ENCODE results near the gene SEC63. TPM values are rescaled to one million over a fixed set of nuclear protein-coding genes. Genes with fewer than 3 reads are reported as not detected.
"Not testable (repeated sequence)": the region's sequence is repeated elsewhere in the genome, so short reads cannot be mapped to it uniquely, and the experiment has no call there.

The SEC63 gene
- total RNA-seq, 4 donors from 2014 or later: 24.6 to 50.3 (median 28.5) TPM

GRCh38 chr6:107942142-107942541 lies 15.9 kb downstream of the SEC63 start:
- Histone ChIP-seq H3K36me3 (no peaks in the 10 kb centered on the region), H3K27me3 (no peaks in the 10 kb centered on the region), H3K4me1 (peaks cover 0 to 35% (median 10%) of the 10 kb centered on the region in 4 donors), H3K27ac (no peak overlapping the region), H3K9me3 (no peaks in the 10 kb centered on the region), H3K4me3 (no peak overlapping the region)
- WGBS, 2 donors (ENCODE audit: low coverage in 1 of 2): 46 to 54% methylated on average over 3 to 4 of the region's 4 CpGs
- TF ChIP-seq POLR2A (IDR thresholded peaks at IDR 0.05) (no peak), POLR2AphosphoS5 (IDR thresholded peaks at IDR 0.05) (no peak), EP300 (IDR thresholded peaks at IDR 0.05; ENCODE audit: low read depth) (no peak), CTCF (IDR thresholded peaks at IDR 0.05) (no peak)
- in situ Hi-C loops (cut with MboI; ENCODE audit: low pct_ligation_motif_present in 1 of 4, low pct_unique_long_range_greater_than_20kb in 1 of 4, low sequenced_read_pairs in 3 of 4) (no loop called here), intact Hi-C loops (cut with DNase I; ENCODE audit: low total_unique reads) (no loop called here)
- no peak for DNase-seq

- Histone ChIP-seq H3K27me3 (no peaks in the 10 kb centered on the region), H3K36me3 (no peaks in the 10 kb centered on the region), H3K4me3 (no peak overlapping the region), H3K4me1 (peaks cover 0 to 35% (median 10%) of the 10 kb centered on the region in 4 donors), H3K27ac (no peak overlapping the region), H3K9me3 (no peaks in the 10 kb centered on the region)
- in situ Hi-C loops (cut with MboI; ENCODE audit: low pct_ligation_motif_present in 1 of 4, low pct_unique_long_range_greater_than_20kb in 1 of 4, low sequenced_read_pairs in 3 of 4): no loop called here
- TF ChIP-seq POLR2A (IDR thresholded peaks at IDR 0.05) (no peak), POLR2AphosphoS5 (IDR thresholded peaks at IDR 0.05) (no peak), EP300 (IDR thresholded peaks at IDR 0.05; ENCODE audit: low read depth) (no peak), CTCF (IDR thresholded peaks at IDR 0.05) (no peak)
- 81 to 84% methylated on average over 5 to 6 of the region's 6 CpGs for WGBS, 2 donors (ENCODE audit: low coverage in 1 of 2)
- no peak for DNase-seq
- intact Hi-C loops (cut with DNase I; ENCODE audit: low total_unique reads): no loop called here
These were observed 16.4 kb downstream of the SEC63 start for GRCh38 chr6:107941627-107942026.

- TF ChIP-seq POLR2AphosphoS5 (IDR thresholded peaks at IDR 0.05) (no peak), CTCF (IDR thresholded peaks at IDR 0.05) (no peak), EP300 (IDR thresholded peaks at IDR 0.05; ENCODE audit: low read depth) (no peak), POLR2A (IDR thresholded peaks at IDR 0.05) (no peak)
- Histone ChIP-seq H3K27ac (no peak overlapping the region), H3K27me3 (no peaks in the 10 kb centered on the region), H3K9me3 (no peaks in the 10 kb centered on the region), H3K36me3 (no peaks in the 10 kb centered on the region), H3K4me1 (peaks cover 0 to 37% (median 10%) of the 10 kb centered on the region in 4 donors), H3K4me3 (no peak overlapping the region)
- DNase-seq: no peak
- in situ Hi-C loops (cut with MboI; ENCODE audit: low pct_ligation_motif_present in 1 of 4, low pct_unique_long_range_greater_than_20kb in 1 of 4, low sequenced_read_pairs in 3 of 4) (no loop called here), intact Hi-C loops (cut with DNase I; ENCODE audit: low total_unique reads) (no loop called here)
- 80 to 91% methylated on average over 2 of the region's 2 CpGs for WGBS, 2 donors (ENCODE audit: low coverage in 1 of 2)
These were observed 16.8 kb downstream of the SEC63 start for GRCh38 chr6:107941199-107941598.

- H3K27ac ChIP-seq; in situ Hi-C loops (cut with MboI; ENCODE audit: low pct_ligation_motif_present in 1 of 4, low pct_unique_long_range_greater_than_20kb in 1 of 4, low sequenced_read_pairs in 3 of 4); H3K4me3 ChIP-seq; DNase-seq; H3K36me3 ChIP-seq; H3K27me3 ChIP-seq; H3K9me3 ChIP-seq; intact Hi-C loops (cut with DNase I; ENCODE audit: low total_unique reads): not testable (repeated sequence)
- WGBS, 2 donors (ENCODE audit: low coverage in 1 of 2): 99 to 100% methylated on average over 3 to 5 of the region's 5 CpGs
- peaks cover 0 to 14% (median 8%) of the 10 kb centered on the region in 4 donors for H3K4me1 ChIP-seq
These were observed 21.1 kb downstream of the SEC63 start for GRCh38 chr6:107936910-107937292.
